OCI-LY1 (cell line): ENCODE data around the gene THUMPD1.
"Not testable (repeated sequence)": the region's sequence is repeated elsewhere in the genome, so short reads cannot be mapped to it uniquely, and the experiment has no call there.

Source experiments
- H2AFZ ChIP-seq: fragments of 200-600 bp; sonication (generic), shearing (Covaris generic); 2 replicates; pipeline ENCODE4 v1.6.0; 2014; ENCODE audit warnings: antibody characterized with exemption, mild to moderate bottlenecking, low read length
- H3F3A ChIP-seq: fragments of 200-600 bp; sonication (generic), shearing (Covaris generic); 2 replicates; pipeline ENCODE4 v1.6.0; 2014; ENCODE audit warnings: mild to moderate bottlenecking, antibody characterized with exemption, low read length, moderate library complexity; ENCODE audit not compliant: insufficient read depth
- H3K27ac ChIP-seq: fragments of 200-600 bp; sonication (generic); 2 replicates; pipeline ENCODE4 v1.5.1; 2014; ENCODE audit warnings: low read length, mixed run types, mild to moderate bottlenecking, low read depth; ENCODE audit not compliant: poor library complexity, severe bottlenecking
- H3K27me3 ChIP-seq: fragments of 200-600 bp; sonication (generic); 2 replicates; pipeline ENCODE4 v1.6.0; 2014; ENCODE audit warnings: antibody characterized with exemption, mild to moderate bottlenecking, low read length, moderate library complexity; ENCODE audit not compliant: insufficient read depth
- H3K36me3 ChIP-seq: fragments of 200-600 bp; sonication (generic); 2 replicates; pipeline ENCODE4 v1.6.1; 2014; ENCODE audit warnings: mild to moderate bottlenecking, antibody characterized with exemption, low read length, moderate library complexity, mixed read lengths; ENCODE audit not compliant: insufficient read depth
- H3K4me1 ChIP-seq: fragments of 200-600 bp; sonication (generic); 2 replicates; pipeline ENCODE4 v1.5.1; 2014; ENCODE audit warnings: mild to moderate bottlenecking, low read length, moderate library complexity; ENCODE audit not compliant: insufficient read depth, severe bottlenecking
- H3K4me2 ChIP-seq: fragments of 200-600 bp; sonication (generic), shearing (Covaris generic); 2 replicates; pipeline ENCODE4 v1.6.1; 2014; ENCODE audit warnings: low read length
- H3K4me3 ChIP-seq: fragments of 200-600 bp; sonication (generic); 2 replicates; pipeline ENCODE4 v1.5.1; 2014; ENCODE audit warnings: low read length, low read depth, mild to moderate bottlenecking, mixed read lengths; ENCODE audit not compliant: poor library complexity, severe bottlenecking
- H3K79me2 ChIP-seq: fragments of 200-600 bp; shearing (Covaris generic); 2 replicates; pipeline ENCODE4 v1.6.1; 2016; ENCODE audit warnings: mixed run types, low read length, mixed read lengths; ENCODE audit not compliant: insufficient read depth
- H3K9ac ChIP-seq: fragments of 200-600 bp; sonication (generic), shearing (Covaris generic); 2 replicates; pipeline ENCODE4 v1.6.1; 2014; ENCODE audit warnings: mild to moderate bottlenecking, low read length, mixed read lengths
- H3K9me2 ChIP-seq: fragments of 200-600 bp; sonication (generic), shearing (Covaris generic); 2 replicates; pipeline ENCODE4 v1.6.1; 2014; ENCODE audit warnings: low read depth, mild to moderate bottlenecking, low read length, mixed read lengths
- H3K9me3 ChIP-seq: fragments of 200-600 bp; shearing (Covaris generic); 2 replicates; pipeline ENCODE4 v1.6.1; 2014; ENCODE audit warnings: low read length, mixed read lengths
- H4K20me1 ChIP-seq: fragments of 200-600 bp; sonication (generic), shearing (Covaris generic); 2 replicates; pipeline ENCODE4 v1.6.0; 2016; ENCODE audit warnings: mild to moderate bottlenecking, low read length; ENCODE audit not compliant: insufficient read depth
- EZH2 ChIP-seq: fragments of 200-600 bp; sonication (generic), shearing (Covaris generic); IDR thresholded peaks from 2 replicates; pipeline ENCODE4 v1.8.0; 2017; ENCODE audit warnings: borderline replicate concordance, mixed run types, mild to moderate bottlenecking, antibody characterized with exemption, low read length, moderate library complexity, mixed read lengths
- TF ChIP-seq, protein P1 (sequence below): fragments of 200-600 bp; sonication (generic), shearing (Covaris generic); IDR thresholded peaks from 2 replicates; pipeline ENCODE4 v1.5.1; 2017; ENCODE audit warnings: mild to moderate bottlenecking, antibody characterized with exemption, low read length, moderate library complexity, mixed read lengths

THUMPD1 gene

DNA sequence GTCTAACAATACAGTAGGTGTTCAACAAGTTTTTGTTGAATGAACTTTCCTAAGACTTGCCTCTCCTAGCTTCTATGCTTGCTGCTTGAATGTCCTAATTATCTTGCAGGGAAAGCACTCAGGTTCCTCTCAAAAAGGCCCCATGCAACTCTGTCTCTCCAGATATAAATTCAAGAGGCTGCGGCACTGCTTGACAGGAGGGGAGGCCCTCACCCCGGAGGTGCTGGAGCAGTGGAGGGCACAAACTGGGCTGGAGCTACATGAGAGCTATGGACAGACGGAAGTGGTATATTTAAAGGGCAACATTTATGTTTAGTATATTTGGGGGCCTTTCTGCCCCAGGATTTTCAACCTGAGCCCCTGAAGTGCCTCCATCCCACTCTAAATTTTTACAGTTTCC, 14.4 kb downstream of the THUMPD1 start:
- Histone ChIP-seq H3K36me3 (no peaks in the 10 kb centered on the region), H3K4me2 (no peak overlapping the region), H4K20me1 (no peaks in the 10 kb centered on the region), H3K4me1 (no peaks in the 10 kb centered on the region), H3K9me3 (no peaks in the 10 kb centered on the region), H3K79me2 (no peaks in the 10 kb centered on the region), H2AFZ (no peak overlapping the region), H3K9me2 (no peaks in the 10 kb centered on the region), H3K9ac (no peak overlapping the region), H3K27ac (no peak overlapping the region), H3F3A (no peaks in the 10 kb centered on the region), H3K27me3 (no peaks in the 10 kb centered on the region), H3K4me3 (no peak overlapping the region)
- TF ChIP-seq EZH2, result no peak
- TF ChIP-seq, protein P1, sequence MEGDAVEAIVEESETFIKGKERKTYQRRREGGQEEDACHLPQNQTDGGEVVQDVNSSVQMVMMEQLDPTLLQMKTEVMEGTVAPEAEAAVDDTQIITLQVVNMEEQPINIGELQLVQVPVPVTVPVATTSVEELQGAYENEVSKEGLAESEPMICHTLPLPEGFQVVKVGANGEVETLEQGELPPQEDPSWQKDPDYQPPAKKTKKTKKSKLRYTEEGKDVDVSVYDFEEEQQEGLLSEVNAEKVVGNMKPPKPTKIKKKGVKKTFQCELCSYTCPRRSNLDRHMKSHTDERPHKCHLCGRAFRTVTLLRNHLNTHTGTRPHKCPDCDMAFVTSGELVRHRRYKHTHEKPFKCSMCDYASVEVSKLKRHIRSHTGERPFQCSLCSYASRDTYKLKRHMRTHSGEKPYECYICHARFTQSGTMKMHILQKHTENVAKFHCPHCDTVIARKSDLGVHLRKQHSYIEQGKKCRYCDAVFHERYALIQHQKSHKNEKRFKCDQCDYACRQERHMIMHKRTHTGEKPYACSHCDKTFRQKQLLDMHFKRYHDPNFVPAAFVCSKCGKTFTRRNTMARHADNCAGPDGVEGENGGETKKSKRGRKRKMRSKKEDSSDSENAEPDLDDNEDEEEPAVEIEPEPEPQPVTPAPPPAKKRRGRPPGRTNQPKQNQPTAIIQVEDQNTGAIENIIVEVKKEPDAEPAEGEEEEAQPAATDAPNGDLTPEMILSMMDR, result no peak

GRCh38 chr16:20726661-20727060, 15.0 kb downstream of the THUMPD1 start:
- Histone ChIP-seq H3K79me2 (no peaks in the 10 kb centered on the region), H2AFZ (no peak overlapping the region), H3K27me3 (no peaks in the 10 kb centered on the region), H3K4me1 (no peaks in the 10 kb centered on the region), H3K4me2 (no peak overlapping the region), H3K27ac (no peak overlapping the region), H3K4me3 (no peak overlapping the region), H3K36me3 (no peaks in the 10 kb centered on the region), H3K9me2 (no peaks in the 10 kb centered on the region), H3F3A (no peaks in the 10 kb centered on the region), H3K9me3 (no peaks in the 10 kb centered on the region), H4K20me1 (no peaks in the 10 kb centered on the region), H3K9ac (no peak overlapping the region)
- TF ChIP-seq EZH2, result no peak
- TF ChIP-seq, protein P1, result no peak

GRCh38 chr16:20720251-20720650, 21.4 kb downstream of the THUMPD1 start:
- Histone ChIP-seq H3K27me3 (no peaks in the 10 kb centered on the region), H3K27ac (no peak overlapping the region), H3K36me3 (no peaks in the 10 kb centered on the region), H3K9me2 (no peaks in the 10 kb centered on the region), H3K4me1 (no peaks in the 10 kb centered on the region), H3K9ac (no peak overlapping the region), H3K4me3 (no peak overlapping the region), H3K9me3 (no peaks in the 10 kb centered on the region), H2AFZ (no peak overlapping the region), H3K79me2 (no peaks in the 10 kb centered on the region), H4K20me1 (no peaks in the 10 kb centered on the region), H3K4me2 (no peak overlapping the region), H3F3A (no peaks in the 10 kb centered on the region)
- TF ChIP-seq, protein P1, result no peak
- TF ChIP-seq EZH2, result no peak

DNA sequence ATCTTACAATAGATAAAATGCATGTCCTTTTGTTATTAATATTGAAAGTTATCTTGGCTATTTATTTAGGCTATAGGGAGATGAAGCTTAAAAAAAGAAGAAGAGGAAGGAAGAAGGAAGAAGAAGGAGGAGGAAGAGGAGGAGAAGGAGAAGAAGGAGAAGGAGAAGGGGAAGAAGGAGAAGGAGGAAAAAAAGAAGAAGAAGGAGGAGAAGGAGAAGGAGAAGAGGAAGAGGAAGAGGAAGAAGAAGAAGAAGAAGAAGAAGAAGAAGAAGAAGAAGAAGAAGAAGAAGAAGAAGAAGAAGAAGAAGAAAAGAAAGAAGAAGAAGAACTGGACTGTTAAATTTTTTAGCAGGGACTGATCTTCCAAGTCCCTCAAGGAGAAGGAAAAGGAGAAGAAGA, 23.9 kb downstream of the THUMPD1 start:
- not testable (repeated sequence) for H3K27ac ChIP-seq, H3K27me3 ChIP-seq, H3K9me3 ChIP-seq, H3K4me3 ChIP-seq, H3F3A ChIP-seq, H3K36me3 ChIP-seq, H3K4me1 ChIP-seq, H2AFZ ChIP-seq, H3K9me2 ChIP-seq, H3K9ac ChIP-seq, H3K79me2 ChIP-seq, H4K20me1 ChIP-seq, H3K4me2 ChIP-seq
